NCI-H2081 (cell line): ENCODE measurements around the gene ANKRD16.
"Not testable (repeated sequence)": the region's sequence is repeated elsewhere in the genome, so short reads cannot be mapped to it uniquely, and the experiment has no call there.

Source experiments
- DNase-seq, 2 experiments: peaks; one replicate each; lab custom pipeline; 2025; lab: John Stamatoyannopoulos, UW

Gene ANKRD16

GRCh38 chr10:5835446-5836095 lies 54.1 kb downstream of the ANKRD16 start:
- no peak for DNase-seq

- no peak for DNase-seq
Observed at GRCh38 chr10:5833814-5834213, 55.9 kb downstream of the ANKRD16 start.

GRCh38 chr10:5832946-5833345 lies 56.7 kb downstream of the ANKRD16 start:
- DNase-seq: no peak

GRCh38 chr10:5831446-5831782 lies 58.3 kb downstream of the ANKRD16 start:
- DNase-seq: no peak

- no peak for DNase-seq
Observed at GRCh38 chr10:5830629-5831445, 58.9 kb downstream of the ANKRD16 start.

- DNase-seq: no peak
Observed at GRCh38 chr10:5829267-5829666, 60.4 kb downstream of the ANKRD16 start.

GRCh38 chr10:5828725-5829124 lies 61.0 kb downstream of the ANKRD16 start:
- no peak for DNase-seq

GRCh38 chr10:5827841-5828240 lies 61.9 kb downstream of the ANKRD16 start:
- DNase-seq: no peak

GRCh38 chr10:5826511-5826910 lies 63.2 kb downstream of the ANKRD16 start:
- not testable (repeated sequence) for DNase-seq

GRCh38 chr10:5818894-5819293 lies 70.8 kb downstream of the ANKRD16 start:
- no peak for DNase-seq

GRCh38 chr10:5818048-5818331 lies 71.7 kb downstream of the ANKRD16 start:
- DNase-seq: no peak

- no peak for DNase-seq
Observed at GRCh38 chr10:5817322-5818047, 72.2 kb downstream of the ANKRD16 start.

GRCh38 chr10:5816170-5816569 lies 73.5 kb downstream of the ANKRD16 start:
- no peak for DNase-seq

GRCh38 chr10:5814110-5815107 lies 75.3 kb downstream of the ANKRD16 start:
- peak in 1 of 2 experiments; percentile 35 for DNase-seq

GRCh38 chr10:5813341-5814109 lies 76.2 kb downstream of the ANKRD16 start, which contains the start of gene GDI2:
TSS of gene GDI2 (minus strand) at chr10:5813434. CDS start at chr10:5813258, 176 bp downstream.
- peak; percentile 90 to 93 for DNase-seq

- no peak for DNase-seq
Observed at GRCh38 chr10:5813091-5813340, 76.7 kb downstream of the ANKRD16 start.

- peak in 1 of 2 experiments; percentile 2 for DNase-seq
Observed at GRCh38 chr10:5812283-5813090, 77.2 kb downstream of the ANKRD16 start.
